ENCODE data around the gene ATP9A.

DNA sequence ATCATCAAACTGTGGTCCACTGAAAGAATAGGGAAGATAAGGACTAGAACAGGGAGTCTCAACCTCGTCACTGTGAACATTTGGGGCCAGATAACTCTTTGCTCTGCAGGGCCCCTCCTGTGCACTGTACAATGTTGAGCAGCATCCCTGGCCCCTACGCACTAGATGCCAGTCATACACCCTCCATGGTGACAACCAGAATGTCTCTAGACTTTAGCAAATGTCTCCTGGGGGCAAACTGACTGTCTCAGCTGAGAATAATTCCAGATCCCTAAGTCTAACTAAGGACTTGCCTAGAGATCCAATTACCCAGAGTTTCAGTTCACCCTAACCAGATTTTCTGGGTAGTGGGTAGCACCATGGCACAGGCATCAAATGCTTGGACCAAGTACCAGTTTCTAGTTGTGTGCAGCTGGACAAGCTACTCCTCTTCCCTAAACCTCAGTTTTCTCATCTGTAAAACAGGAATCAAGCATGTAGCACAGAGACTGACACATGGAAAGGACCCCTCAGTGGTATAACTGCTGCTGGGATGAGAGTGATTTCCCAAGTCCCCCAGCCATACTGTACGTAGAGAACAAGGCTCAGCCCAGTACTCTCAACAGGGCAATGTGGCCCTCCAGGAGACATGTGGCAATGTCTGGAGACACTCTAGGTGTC is 138.7 kb downstream of the ATP9A start:
- TF ChIP-seq POLR2A (IDR thresholded peaks at IDR 0.05) (no peak), CTCF (IDR thresholded peaks at IDR 0.05) (no peak)
